GM12873 (cell line): ENCODE results near the gene SPTB.

ENCODE experiments used
- CTCF ChIP-seq: IDR thresholded peaks from 2 replicates; pipeline ENCODE4 v1.5.1; 2012; ENCODE audit warnings: low read depth, mild to moderate bottlenecking, moderate library complexity, low read length, control low read depth; ENCODE audit not compliant: insufficient read depth; ENCODE audit errors: missing control alignments

SPTB gene

GRCh38 chr14:64771161-64771560, 108.5 kb downstream of the SPTB start:
- no peak for TF ChIP-seq CTCF

GRCh38 chr14:64770751-64771150, 109.0 kb downstream of the SPTB start:
- no peak for TF ChIP-seq CTCF

GRCh38 chr14:64769096-64770020, 110.3 kb downstream of the SPTB start:
- TF ChIP-seq CTCF: no peak

GRCh38 chr14:64768401-64769095, 111.2 kb downstream of the SPTB start:
- no peak for TF ChIP-seq CTCF

- no peak for TF ChIP-seq CTCF
These were observed 112.3 kb downstream of the SPTB start for GRCh38 chr14:64767215-64767964.

- TF ChIP-seq CTCF: no peak
These were observed 113.1 kb downstream of the SPTB start for GRCh38 chr14:64766430-64767151.
